ENCODE measurements around the gene OLFML2B. TPM values are rescaled to one million over a fixed set of nuclear protein-coding genes. Genes with fewer than 3 reads are reported as not detected.

The OLFML2B gene
- total RNA-seq, 4 donors from 2014 or later, result 2.7 to 5.2 (median 3.6) TPM

DNA sequence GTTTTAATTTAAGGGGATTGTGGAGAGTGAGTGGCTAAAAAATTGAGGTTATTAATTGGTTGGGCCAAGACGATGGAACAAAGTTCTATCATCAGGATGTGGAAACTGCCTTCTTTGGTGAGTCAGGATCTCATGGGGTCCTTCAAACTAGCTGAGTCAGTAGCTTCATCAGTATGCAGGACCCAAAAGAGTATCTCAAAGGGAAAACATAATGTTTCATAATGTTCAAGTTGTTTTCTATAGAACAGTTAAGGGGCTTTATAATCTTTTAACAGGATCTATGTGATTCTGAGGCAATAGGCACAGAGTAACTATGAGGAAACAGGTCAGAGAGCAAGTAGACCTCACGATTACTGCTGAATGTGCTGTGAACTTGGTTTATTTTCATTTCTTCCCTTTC lies 3.2 kb upstream of the OLFML2B start:
- H3K9me3 ChIP-seq, result no peaks in the 10 kb centered on the region
- H3K4me3 ChIP-seq, result no peak overlapping the region
- 78% methylated on average over 2 of the region's 2 CpGs for WGBS
- TF ChIP-seq EP300 (IDR thresholded peaks at IDR 0.05) (no peak), POLR2AphosphoS5 (IDR thresholded peaks at IDR 0.05) (no peak), POLR2A (IDR thresholded peaks at IDR 0.05) (no peak)
- TF ChIP-seq, protein P1, sequence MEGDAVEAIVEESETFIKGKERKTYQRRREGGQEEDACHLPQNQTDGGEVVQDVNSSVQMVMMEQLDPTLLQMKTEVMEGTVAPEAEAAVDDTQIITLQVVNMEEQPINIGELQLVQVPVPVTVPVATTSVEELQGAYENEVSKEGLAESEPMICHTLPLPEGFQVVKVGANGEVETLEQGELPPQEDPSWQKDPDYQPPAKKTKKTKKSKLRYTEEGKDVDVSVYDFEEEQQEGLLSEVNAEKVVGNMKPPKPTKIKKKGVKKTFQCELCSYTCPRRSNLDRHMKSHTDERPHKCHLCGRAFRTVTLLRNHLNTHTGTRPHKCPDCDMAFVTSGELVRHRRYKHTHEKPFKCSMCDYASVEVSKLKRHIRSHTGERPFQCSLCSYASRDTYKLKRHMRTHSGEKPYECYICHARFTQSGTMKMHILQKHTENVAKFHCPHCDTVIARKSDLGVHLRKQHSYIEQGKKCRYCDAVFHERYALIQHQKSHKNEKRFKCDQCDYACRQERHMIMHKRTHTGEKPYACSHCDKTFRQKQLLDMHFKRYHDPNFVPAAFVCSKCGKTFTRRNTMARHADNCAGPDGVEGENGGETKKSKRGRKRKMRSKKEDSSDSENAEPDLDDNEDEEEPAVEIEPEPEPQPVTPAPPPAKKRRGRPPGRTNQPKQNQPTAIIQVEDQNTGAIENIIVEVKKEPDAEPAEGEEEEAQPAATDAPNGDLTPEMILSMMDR (IDR thresholded peaks at IDR 0.05), result no peak
- H3K36me3 ChIP-seq, result no peaks in the 10 kb centered on the region
- H3K27ac ChIP-seq, result no peak overlapping the region
- H3K4me1 ChIP-seq, result peaks cover 19% of the 10 kb centered on the region
- DNase-seq (ENCODE audit: low spot score in 2 of 2), result no peak
- H3K27me3 ChIP-seq, result peaks cover 13% of the 10 kb centered on the region

GRCh38 chr1:162025541-162025940 lies 1.9 kb upstream of the OLFML2B start:
- TF ChIP-seq POLR2A (IDR thresholded peaks at IDR 0.05) (no peak), EP300 (IDR thresholded peaks at IDR 0.05) (no peak), POLR2AphosphoS5 (IDR thresholded peaks at IDR 0.05) (no peak)
- TF ChIP-seq, protein P1 (IDR thresholded peaks at IDR 0.05), result no peak
- Histone ChIP-seq H3K36me3 (no peaks in the 10 kb centered on the region), H3K4me3 (no peak overlapping the region), H3K27me3 (peaks cover 13% of the 10 kb centered on the region), H3K27ac (no peak overlapping the region), H3K4me1 (peaks cover 29% of the 10 kb centered on the region), H3K9me3 (no peaks in the 10 kb centered on the region)
- DNase-seq (ENCODE audit: low spot score in 2 of 2), result no peak
- WGBS, result 92% methylated on average over 2 of the region's 2 CpGs

DNA sequence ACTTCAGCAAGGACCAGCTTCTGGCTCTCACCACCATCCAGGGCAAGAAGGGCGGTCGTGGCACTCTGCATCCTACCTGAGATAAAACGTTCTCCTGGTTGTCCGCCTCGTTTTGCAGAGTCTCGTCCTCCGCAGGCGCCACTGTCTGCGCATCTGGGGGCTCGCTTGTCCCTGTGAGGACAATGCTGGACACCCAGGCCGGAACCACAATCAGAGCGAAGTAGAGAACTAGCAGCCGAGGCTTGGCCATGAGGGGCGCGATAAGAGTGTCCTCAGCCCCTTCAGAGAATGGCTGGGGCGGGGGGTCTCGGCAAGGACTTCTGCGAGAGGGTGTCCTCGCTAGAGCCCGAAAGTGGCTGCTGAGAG lies 505 bp downstream of the OLFML2B start:
- Histone ChIP-seq H3K36me3 (no peaks in the 10 kb centered on the region), H3K4me1 (peaks cover 46% of the 10 kb centered on the region), H3K4me3 (peak overlapping the region; percentile 57), H3K27ac (peak overlapping the region; percentile 57), H3K27me3 (peaks cover 13% of the 10 kb centered on the region), H3K9me3 (no peaks in the 10 kb centered on the region)
- DNase-seq (ENCODE audit: low spot score in 2 of 2), result no peak
- 48% methylated on average over 12 of the region's 20 CpGs for WGBS
- TF ChIP-seq EP300 (IDR thresholded peaks at IDR 0.05), result no peak
- TF ChIP-seq, protein P1 (IDR thresholded peaks at IDR 0.05), result no peak
- no peak for TF ChIP-seq POLR2AphosphoS5 (IDR thresholded peaks at IDR 0.05)
- TF ChIP-seq POLR2A (IDR thresholded peaks at IDR 0.05), result no peak

GRCh38 chr1:162022626-162023025 lies 1.0 kb downstream of the OLFML2B start:
- H3K27me3 ChIP-seq, result peaks cover 13% of the 10 kb centered on the region
- DNase-seq (ENCODE audit: low spot score in 2 of 2), result no peak
- no peaks in the 10 kb centered on the region for H3K36me3 ChIP-seq
- H3K4me1 ChIP-seq, result peaks cover 46% of the 10 kb centered on the region
- peak overlapping the region; percentile 57 for H3K4me3 ChIP-seq
- peak overlapping the region; percentile 57 for H3K27ac ChIP-seq
- TF ChIP-seq, protein P1 (IDR thresholded peaks at IDR 0.05), result no peak
- TF ChIP-seq POLR2AphosphoS5 (IDR thresholded peaks at IDR 0.05), result no peak
- TF ChIP-seq EP300 (IDR thresholded peaks at IDR 0.05), result no peak
- TF ChIP-seq POLR2A (IDR thresholded peaks at IDR 0.05), result no peak
- H3K9me3 ChIP-seq, result no peaks in the 10 kb centered on the region
- 58% methylated on average over 9 of the region's 9 CpGs for WGBS

DNA sequence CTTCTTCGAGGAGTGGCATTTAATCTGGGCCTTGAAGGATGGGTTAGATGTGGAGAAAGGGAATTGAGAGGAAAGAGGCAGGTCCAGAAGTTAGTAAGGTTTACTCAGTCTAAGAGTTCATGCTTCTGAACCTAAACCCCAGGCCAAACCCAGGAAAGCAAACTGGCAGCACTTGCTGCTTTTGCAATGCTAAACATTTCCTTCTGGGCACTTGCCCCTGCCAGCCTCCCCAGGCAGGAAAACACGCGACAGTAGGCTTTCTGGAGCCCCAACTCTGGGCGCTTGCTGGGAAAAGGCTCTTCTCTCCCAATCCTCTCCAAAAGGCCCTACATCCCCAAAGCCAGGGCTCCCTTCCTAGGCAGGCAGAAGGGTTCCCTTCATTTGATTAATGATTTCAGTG lies 2.5 kb downstream of the OLFML2B start:
- H3K4me3 ChIP-seq, result no peak overlapping the region

More for the DNA sequence above, 2.5 kb downstream of the OLFML2B start:
- TF ChIP-seq POLR2AphosphoS5 (IDR thresholded peaks at IDR 0.05) (no peak), EP300 (IDR thresholded peaks at IDR 0.05) (no peak), POLR2A (IDR thresholded peaks at IDR 0.05) (no peak)
- TF ChIP-seq, protein P1 (IDR thresholded peaks at IDR 0.05), result no peak
- Histone ChIP-seq H3K36me3 (no peaks in the 10 kb centered on the region), H3K27ac (no peak overlapping the region), H3K9me3 (no peaks in the 10 kb centered on the region), H3K27me3 (peaks cover 13% of the 10 kb centered on the region), H3K4me1 (peaks cover 46% of the 10 kb centered on the region)
- 48% methylated on average over 4 of the region's 4 CpGs for WGBS
- DNase-seq (ENCODE audit: low spot score in 2 of 2), result no peak

All from suprapubic skin (tissue), 4 donors.